CD4-positive, alpha-beta memory T cell (primary cell): Measurements from ENCODE around the gene ALDOA. TPM values are rescaled to one million over a fixed set of nuclear protein-coding genes. Genes with fewer than 3 reads are reported as not detected.
A peak's percentile ranks its signal among the peaks of the same experiment; 100 is the strongest.

Source experiments
- CTCF ChIA-PET: fragments of 350-600 bp; sonication (Branson Sonifier 250); formaldehyde crosslinking; loops from one replicate; lab custom pipeline; 2021; ENCODE audit warnings: inconsistent platforms; ENCODE audit not compliant: partially characterized antibody; lab: Charles Lee
- POLR2A ChIA-PET: fragments of 350-600 bp; sonication (Branson Sonifier 250); formaldehyde crosslinking; loops from one replicate; lab custom pipeline; 2021; ENCODE audit not compliant: partially characterized antibody; lab: Charles Lee
- DNase-seq, 5 donors: peaks; one replicate each; pipeline versions ENCODE4 v3.0.0 to v3.0.0-alpha.2; 2020 to 2022; ENCODE audit warnings: mixed read lengths in 1 of 5
- H3K27ac ChIP-seq: one replicate; pipeline ENCODE4 v1.7.0; 2013; ENCODE audit warnings: low read depth, low read length
- H3K27me3 ChIP-seq: 2 replicates; pipeline ENCODE4 v1.7.0; 2013; ENCODE audit warnings: mild to moderate bottlenecking, low read length, moderate library complexity; ENCODE audit not compliant: insufficient read depth
- H3K36me3 ChIP-seq: 2 replicates; pipeline ENCODE4 v1.7.0; 2013; ENCODE audit warnings: mild to moderate bottlenecking, low read length, moderate library complexity; ENCODE audit not compliant: insufficient read depth
- H3K4me1 ChIP-seq: 2 replicates; pipeline ENCODE4 v1.7.0; 2013; ENCODE audit warnings: mild to moderate bottlenecking, low read length, moderate library complexity; ENCODE audit not compliant: insufficient read depth
- H3K4me3 ChIP-seq, 2 donors: one replicate each; pipeline ENCODE4 v1.7.0; 2013; ENCODE audit warnings: low read length in 2 of 2, mild to moderate bottlenecking in 1 of 2
- H3K9me3 ChIP-seq, 2 donors: one replicate each; pipeline ENCODE4 v1.7.0; 2013; ENCODE audit warnings: low read length in 2 of 2, control low read depth in 1 of 2; ENCODE audit not compliant: control insufficient read depth in 1 of 2
- H3K27ac Mint-ChIP-seq, 7 donors: one replicate each; pipeline ENCODE4 v1.8.0; 2020 to 2021; ENCODE audit warnings: mixed read lengths in 7 of 7, mild to moderate bottlenecking in 6 of 7, inconsistent platforms in 3 of 7, moderate library complexity in 3 of 7
- H3K27me3 Mint-ChIP-seq, 2 donors: one replicate each; pipeline ENCODE4 v1.8.0; 2020 to 2021; ENCODE audit warnings: mixed read lengths in 2 of 2
- H3K36me3 Mint-ChIP-seq, 2 donors: one replicate each; pipeline ENCODE4 v1.8.0; 2020 to 2021; ENCODE audit warnings: mixed read lengths in 2 of 2, inconsistent platforms in 1 of 2, mild to moderate bottlenecking in 1 of 2
- H3K4me1 Mint-ChIP-seq, 4 donors: one replicate each; pipeline ENCODE4 v1.8.0; 2020 to 2021; ENCODE audit warnings: mixed read lengths in 4 of 4, mild to moderate bottlenecking in 1 of 4
- H3K4me3 Mint-ChIP-seq, 8 donors: one replicate each; pipeline ENCODE4 v1.8.0; 2020 to 2021; ENCODE audit warnings: mixed read lengths in 8 of 8, mild to moderate bottlenecking in 7 of 8, moderate library complexity in 6 of 8, inconsistent platforms in 3 of 8
- H3K9me3 Mint-ChIP-seq, 8 donors: one replicate each; pipeline ENCODE4 v1.8.0; 2020 to 2021; ENCODE audit warnings: mixed read lengths in 8 of 8, mild to moderate bottlenecking in 5 of 8, inconsistent platforms in 3 of 8, moderate library complexity in 1 of 8
- intact Hi-C: fragments of 100-400 bp; cut with micrococcal nuclease; formaldehyde crosslinking; loops from one replicate; pipeline ENCODE4 v1.15.1; 2023
- polyA plus RNA-seq, 2 donors: library from polyadenylated mRNA; unstranded; fragments of 300-500 nt; fragmentation: Illumina TruSeq; gene quantifications; one replicate each; pipeline ENCODE4 v1.2.3, GENCODE V29; 2021
- total RNA-seq, 2 experiments: library from RNA; stranded (reverse); gene quantifications; one replicate each; pipeline ENCODE4 v1.2.3, GENCODE V29; 2021

The ALDOA gene
- total and polyA plus RNA-seq, 4 experiments from 2014 or later: 558 to 1,115 (median 811) TPM

- POLR2A ChIA-PET: interaction anchor here (0.9 to 13.6 kb wide), 9 partner anchors 19 to 564 kb away, joined by 3 to 404 read pairs (median 7); partner anchors contain the start of genes ALDOA, CORO1A, FBRS and GDPD3
- H3K36me3 Mint-ChIP-seq: peaks cover 35 to 44% of the 10 kb centered on the region in 2 donors
Measured at GRCh38 chr16:30094541-30095165, 29.1 kb downstream of the ALDOA start.

DNA sequence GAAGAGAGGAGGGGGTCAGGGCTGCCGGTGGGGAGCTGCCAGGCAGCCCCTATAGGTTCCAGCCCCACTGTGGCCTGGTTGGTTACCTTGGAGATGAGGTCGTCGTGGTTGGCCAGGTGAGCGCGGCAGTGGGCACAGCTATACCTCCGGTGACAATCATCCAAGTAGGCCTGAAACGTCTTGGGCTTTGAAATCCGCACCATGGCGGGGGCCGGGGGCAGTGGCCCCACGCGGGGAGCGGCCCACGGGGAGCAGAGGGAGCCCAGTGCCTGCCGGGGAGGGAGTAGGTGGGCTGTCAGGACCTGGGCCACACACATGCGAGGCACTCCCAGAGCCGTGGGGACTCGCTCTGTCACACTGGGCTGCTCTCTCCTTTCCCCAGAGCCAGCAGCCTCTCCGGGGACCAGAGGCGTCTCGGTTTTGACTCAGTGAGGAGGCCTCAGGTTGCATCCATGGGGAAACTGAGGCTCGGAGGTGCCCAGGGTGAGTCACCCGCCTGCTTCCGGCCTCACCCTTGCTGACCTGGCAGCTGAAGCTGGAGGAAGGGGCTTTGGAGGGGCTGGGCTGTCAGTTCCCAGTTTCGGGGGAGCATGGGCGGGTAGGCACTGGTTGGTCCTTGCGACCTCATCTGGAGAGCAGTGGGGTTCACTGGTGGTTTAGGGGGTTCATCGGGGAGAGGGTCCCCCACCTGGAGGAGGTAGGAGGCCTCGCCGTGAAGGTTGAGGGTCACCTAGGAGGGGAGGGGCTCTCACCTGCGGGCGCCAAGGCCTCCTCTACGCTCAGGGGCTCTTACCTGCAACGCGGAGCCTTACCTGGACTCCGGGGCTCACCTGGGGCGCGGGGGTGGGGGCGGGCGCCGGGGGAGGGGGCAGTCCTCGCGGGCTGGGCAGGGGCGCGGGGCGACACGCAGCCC lies 29.9 kb downstream of the ALDOA start:
- H3K27me3 ChIP-seq: no peaks in the 10 kb centered on the region
- peaks cover 0 to 31% (median 25%) of the 10 kb centered on the region in 8 donors for H3K9me3 Mint-ChIP-seq
- H3K4me1 Mint-ChIP-seq: peaks cover 22 to 47% (median 35%) of the 10 kb centered on the region in 4 donors
- peaks cover 35 to 44% of the 10 kb centered on the region in 2 donors for H3K36me3 Mint-ChIP-seq
- H3K27ac ChIP-seq: peak overlapping the region; percentile 62
- ChIA-PET POLR2A (interaction anchor here (0.9 to 13.6 kb wide), 12 partner anchors 18 to 563 kb away, joined by 3 to 404 read pairs (median 4); partner anchors contain the start of genes ALDOA, CORO1A, DCTPP1 and FBRS), CTCF (interaction anchor here (5.4 kb wide), 1 partner anchor 90 kb away, joined by 59 read pairs; the partner anchor contains the start of gene CORO1A)
- DNase-seq: no peak
- H3K27ac Mint-ChIP-seq: peak overlapping the region; percentile 83 to 96 (median 92)
- peaks cover 13% of the 10 kb centered on the region for H3K36me3 ChIP-seq
- peak overlapping the region; percentile 91 to 93 for H3K4me3 ChIP-seq
- peaks cover 54% of the 10 kb centered on the region for H3K4me1 ChIP-seq
- no peaks in the 10 kb centered on the region for H3K27me3 Mint-ChIP-seq
- peak overlapping the region; percentile 87 to 90 (median 89) for H3K4me3 Mint-ChIP-seq
- intact Hi-C loops: loop anchor here (1.0 to 2.0 kb wide), 2 partner anchors 27 to 30 kb away; partner anchors contain the start of genes ALDOA and MAPK3
- H3K9me3 ChIP-seq: peaks cover 16 to 20% of the 10 kb centered on the region in 2 donors

More at GRCh38 chr16:30094541-30095165, 29.1 kb downstream of the ALDOA start:
- peak overlapping the region; percentile 83 to 96 (median 91) for H3K27ac Mint-ChIP-seq
- no peaks in the 10 kb centered on the region for H3K27me3 Mint-ChIP-seq
- DNase-seq: no peak
- Histone ChIP-seq H3K4me3 (peak overlapping the region; percentile 91 to 93), H3K9me3 (peaks cover 16 to 20% of the 10 kb centered on the region in 2 donors), H3K27ac (peak overlapping the region; percentile 62), H3K4me1 (peaks cover 60% of the 10 kb centered on the region), H3K36me3 (peaks cover 13% of the 10 kb centered on the region), H3K27me3 (no peaks in the 10 kb centered on the region)
- intact Hi-C loops: no loop called here
- peaks cover 28 to 55% (median 42%) of the 10 kb centered on the region in 4 donors for H3K4me1 Mint-ChIP-seq
- H3K9me3 Mint-ChIP-seq: peaks cover 0 to 31% (median 24%) of the 10 kb centered on the region in 8 donors
- H3K4me3 Mint-ChIP-seq: peak overlapping the region; percentile 87 to 90 (median 89)
- CTCF ChIA-PET: interaction anchor here (2.1 to 6.3 kb wide), 5 partner anchors 8 to 91 kb away, joined by 7 to 60 read pairs (median 48); partner anchors contain the start of genes ALDOA, CORO1A and PPP4C

DNA sequence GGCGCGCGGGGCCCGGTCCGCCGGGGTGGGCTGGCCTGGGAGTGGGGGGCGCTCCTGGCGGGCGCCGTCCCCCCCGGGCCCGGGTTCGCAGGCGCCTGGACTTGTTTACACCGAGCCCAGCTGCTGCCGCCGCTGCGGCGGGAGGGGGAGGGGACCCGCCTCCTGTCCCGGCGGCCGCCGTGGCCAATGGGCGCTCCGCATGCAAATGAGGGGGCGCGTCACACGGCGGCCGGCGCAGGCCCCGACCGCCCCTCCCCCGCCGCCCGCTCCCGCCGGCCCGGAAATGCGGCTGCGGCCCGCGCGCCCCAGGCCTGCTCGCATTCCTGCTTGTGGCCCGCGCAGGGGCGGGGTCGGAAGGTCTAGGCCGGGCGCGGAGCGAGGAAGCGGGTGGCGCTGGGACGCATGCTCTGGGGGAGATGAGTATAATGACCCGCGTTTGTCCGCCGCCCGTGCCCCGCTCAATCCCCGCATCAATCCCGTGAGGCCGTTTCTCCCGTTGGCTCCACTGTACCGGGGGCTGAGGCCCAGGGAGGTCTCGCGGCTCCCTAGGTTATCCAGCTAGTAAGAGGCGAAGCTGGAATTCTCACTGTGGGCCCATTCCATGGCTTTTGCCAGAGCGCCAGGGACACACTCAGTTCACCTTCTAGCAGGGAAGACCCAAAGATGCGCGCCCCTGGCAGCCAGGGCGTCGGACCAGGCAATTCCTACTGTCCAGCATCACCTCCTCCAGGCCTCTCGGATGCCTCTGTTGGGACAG lies 30.7 kb downstream of the ALDOA start, which contains the start of gene YPEL3:
YPEL3 (minus strand) TSS at position 109 of the 757 bp plus-strand sequence. CDS start 731 bp downstream, outside the sequence.
- Mint-ChIP-seq H3K27ac (peak within 1 kb of the TSS; percentile 90 to 97 (median 93)), H3K27me3 (no peaks in the 10 kb centered on the region), H3K36me3 (peaks cover 35 to 44% of the 10 kb centered on the region in 2 donors), H3K4me1 (peaks cover 22 to 46% (median 34%) of the 10 kb centered on the region in 4 donors), H3K4me3 (peak within 1 kb of the TSS; percentile 87 to 90 (median 89)), H3K9me3 (peaks cover 0 to 31% (median 25%) of the 10 kb centered on the region in 8 donors)
- Histone ChIP-seq H3K36me3 (peaks cover 13% of the 10 kb centered on the region), H3K4me3 (peak within 1 kb of the TSS; percentile 91 to 93), H3K9me3 (peaks cover 16 to 20% of the 10 kb centered on the region in 2 donors), H3K4me1 (peaks cover 45% of the 10 kb centered on the region), H3K27me3 (no peaks in the 10 kb centered on the region), H3K27ac (peak within 1 kb of the TSS; percentile 63)
- ChIA-PET POLR2A (interaction anchor here (1.0 to 13.6 kb wide), 10 partner anchors 17 to 334 kb away, joined by 3 to 404 read pairs (median 4); partner anchors contain the start of genes ALDOA, CORO1A, DCTPP1 and GDPD3), CTCF (no interaction called here)
- intact Hi-C loops: loop anchor here (1.0 to 2.0 kb wide), 2 partner anchors 27 to 31 kb away; partner anchors contain the start of genes ALDOA and MAPK3
- peak; percentile 87 to 90 (median 89) for DNase-seq

GRCh38 chr16:30096862-30097563 lies 31.5 kb downstream of the ALDOA start:
- H3K9me3 Mint-ChIP-seq: peaks cover 0 to 31% (median 25%) of the 10 kb centered on the region in 8 donors
- peaks cover 35 to 43% of the 10 kb centered on the region in 2 donors for H3K36me3 Mint-ChIP-seq
- peaks cover 13% of the 10 kb centered on the region for H3K36me3 ChIP-seq
- CTCF ChIA-PET: no interaction called here
- H3K4me1 Mint-ChIP-seq: peaks cover 20 to 40% (median 30%) of the 10 kb centered on the region in 4 donors
- peak overlapping the region; percentile 57 to 89 (median 79) for H3K4me3 Mint-ChIP-seq
- peak overlapping the region; percentile 63 for H3K27ac ChIP-seq
- DNase-seq: peak in 3 of 5 donors; percentile 31 to 40 (median 35)
- H3K27me3 ChIP-seq: no peaks in the 10 kb centered on the region
- H3K27me3 Mint-ChIP-seq: no peaks in the 10 kb centered on the region
- H3K27ac Mint-ChIP-seq: peak overlapping the region; percentile 90 to 97 (median 93)
- peak overlapping the region in 1 of 2 donors; percentile 59 for H3K4me3 ChIP-seq
- peaks cover 16 to 20% of the 10 kb centered on the region in 2 donors for H3K9me3 ChIP-seq
- POLR2A ChIA-PET: interaction anchor here (1.0 to 13.6 kb wide), 8 partner anchors 17 to 333 kb away, joined by 3 to 404 read pairs (median 6); partner anchors contain the start of genes ALDOA, CORO1A, DCTPP1 and GDPD3
- intact Hi-C loops: loop anchor here (1.0 to 2.0 kb wide), 2 partner anchors 26 to 32 kb away; partner anchors contain the start of genes ALDOA and MAPK3
- peaks cover 39% of the 10 kb centered on the region for H3K4me1 ChIP-seq

DNA sequence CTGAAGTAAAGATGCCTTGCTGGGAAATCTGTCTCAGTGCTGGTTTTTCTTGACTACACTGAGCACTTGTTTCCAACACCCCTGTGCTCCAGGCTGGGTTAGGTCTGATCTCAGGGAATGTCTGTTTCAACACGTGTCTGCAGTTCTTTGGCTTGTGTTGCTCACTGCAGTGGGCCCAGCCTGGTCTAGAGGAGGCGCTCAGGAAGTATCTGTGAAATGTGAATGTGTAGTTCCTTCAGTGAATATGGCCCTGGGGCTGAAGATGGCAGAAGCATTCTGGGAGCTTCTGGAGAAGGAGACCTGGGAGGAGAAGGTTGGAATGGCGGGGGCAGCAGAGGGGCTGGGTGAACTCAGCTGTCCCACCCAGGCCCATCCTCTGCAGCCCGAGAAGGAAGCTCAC lies 38.5 kb downstream of the ALDOA start:
- Histone ChIP-seq H3K4me1 (no peaks in the 10 kb centered on the region), H3K36me3 (peaks cover 5% of the 10 kb centered on the region), H3K27me3 (no peaks in the 10 kb centered on the region), H3K4me3 (no peak overlapping the region), H3K27ac (no peak overlapping the region), H3K9me3 (no peaks in the 10 kb centered on the region)
- ChIA-PET POLR2A (interaction anchor here (1.2 to 4.2 kb wide), 2 partner anchors 12 to 39 kb away, joined by 3 to 23 read pairs; partner anchors contain the start of genes ALDOA and TBX6), CTCF (interaction anchor here (0.6 to 3.0 kb wide), 3 partner anchors 12 to 15 kb away, joined by 3 to 20 read pairs (median 4); partner anchors contain the start of gene TBX6)
- Mint-ChIP-seq H3K9me3 (peaks cover 0 to 4% (median 1%) of the 10 kb centered on the region in 8 donors), H3K27me3 (no peaks in the 10 kb centered on the region), H3K36me3 (peaks cover 17 to 28% of the 10 kb centered on the region in 2 donors), H3K4me1 (peaks cover 0 to 1% (median 0%) of the 10 kb centered on the region in 4 donors), H3K4me3 (no peak overlapping the region), H3K27ac (peak overlapping the region in 4 of 7 donors; percentile 10 to 63 (median 40))
- intact Hi-C loops: no loop called here
- DNase-seq: no peak
